Globus pallidus (tissue), 1 donor: ENCODE results near the gene UFM1.
"Not testable (repeated sequence)": the region's sequence is repeated elsewhere in the genome, so short reads cannot be mapped to it uniquely, and the experiment has no call there.

Experiments
- DNase-seq: peaks from one replicate; pipeline ENCODE4 v3.0.0-alpha.2; 2015; ENCODE audit warnings: low spot score

The UFM1 gene

GRCh38 chr13:38349390-38350113 lies at the start of gene UFM1:
TSS of gene UFM1 (plus strand) at chr13:38349851. CDS start at chr13:38349920, 69 bp downstream.
- DNase-seq: peak; percentile 92

- no peak for DNase-seq
Observed at GRCh38 chr13:38301236-38301635, 48.4 kb upstream of the UFM1 start.

- DNase-seq: no peak
Observed at GRCh38 chr13:38303816-38304320, 45.8 kb upstream of the UFM1 start.

GRCh38 chr13:38308736-38309135 lies 40.9 kb upstream of the UFM1 start:
- no peak for DNase-seq

GRCh38 chr13:38309397-38309796 lies 40.3 kb upstream of the UFM1 start:
- no peak for DNase-seq

- not testable (repeated sequence) for DNase-seq
Observed at GRCh38 chr13:38311175-38311574, 38.5 kb upstream of the UFM1 start.

- DNase-seq: no peak
Observed at GRCh38 chr13:38316129-38316528, 33.5 kb upstream of the UFM1 start.

GRCh38 chr13:38321654-38322053 lies 28.0 kb upstream of the UFM1 start:
- DNase-seq: no peak

GRCh38 chr13:38325426-38325825 lies 24.2 kb upstream of the UFM1 start:
- DNase-seq: no peak

GRCh38 chr13:38328699-38329098 lies 21.0 kb upstream of the UFM1 start:
- DNase-seq: no peak

GRCh38 chr13:38334845-38335244 lies 14.8 kb upstream of the UFM1 start:
- DNase-seq: no peak

- no peak for DNase-seq
Observed at GRCh38 chr13:38338089-38338488, 11.6 kb upstream of the UFM1 start.

GRCh38 chr13:38340624-38341023 lies 9.0 kb upstream of the UFM1 start:
- DNase-seq: no peak

- no peak for DNase-seq
Observed at GRCh38 chr13:38341149-38341692, 8.4 kb upstream of the UFM1 start.

- no peak for DNase-seq
Observed at GRCh38 chr13:38346764-38347163, 2.9 kb upstream of the UFM1 start.

- peak; percentile 6 for DNase-seq
Observed at GRCh38 chr13:38348861-38349389, 726 bp upstream of the UFM1 start.

GRCh38 chr13:38350114-38350617 lies 515 bp downstream of the UFM1 start:
- no peak for DNase-seq

- no peak for DNase-seq
Observed at GRCh38 chr13:38355595-38356119, 6.0 kb downstream of the UFM1 start.

- DNase-seq: no peak
Observed at GRCh38 chr13:38358684-38359083, 9.0 kb downstream of the UFM1 start.

- DNase-seq: peak; percentile 10
Observed at GRCh38 chr13:38361542-38362262, 12.1 kb downstream of the UFM1 start.

- no peak for DNase-seq
Observed at GRCh38 chr13:38363219-38363618, 13.6 kb downstream of the UFM1 start.

- DNase-seq: not testable (repeated sequence)
Observed at GRCh38 chr13:38363746-38364145, 14.1 kb downstream of the UFM1 start.
